ENCODE measurements around the gene OR3A3.
"Not testable (repeated sequence)": the region's sequence is repeated elsewhere in the genome, so short reads cannot be mapped to it uniquely, and the experiment has no call there.

Gene OR3A3

GRCh38 chr17:3389791-3390190, 21.4 kb upstream of the OR3A3 start:
- ATAC-seq (ENCODE audit: low read depth) (no peak), DNase-seq (ENCODE audit: low spot score) (no peak)
- no peaks in the 10 kb centered on the region for H3K4me1 ChIP-seq (ENCODE audit: insufficient read depth, poor library complexity, severe bottlenecking)
- H3K36me3 ChIP-seq (ENCODE audit: low read depth): no peaks in the 10 kb centered on the region
- no peak overlapping the region for H3K4me3 ChIP-seq (ENCODE audit: severe bottlenecking)
- peaks cover 2% of the 10 kb centered on the region for H3K9me3 ChIP-seq (ENCODE audit: severe bottlenecking)
- no peaks in the 10 kb centered on the region for H3K27me3 ChIP-seq (ENCODE audit: insufficient read depth, poor library complexity, severe bottlenecking)
- TF ChIP-seq CTCF (IDR thresholded peaks at IDR 0.05; ENCODE audit: poor library complexity, severe bottlenecking): no peak
- H3K27ac ChIP-seq (ENCODE audit: poor library complexity, severe bottlenecking): no peak overlapping the region

GRCh38 chr17:3397801-3398200, 13.4 kb upstream of the OR3A3 start:
- DNase-seq (ENCODE audit: low spot score); H3K9me3 ChIP-seq (ENCODE audit: severe bottlenecking); H3K4me3 ChIP-seq (ENCODE audit: severe bottlenecking); H3K36me3 ChIP-seq (ENCODE audit: low read depth); ATAC-seq (ENCODE audit: low read depth); H3K4me1 ChIP-seq (ENCODE audit: insufficient read depth, poor library complexity, severe bottlenecking); H3K27me3 ChIP-seq (ENCODE audit: insufficient read depth, poor library complexity, severe bottlenecking); H3K27ac ChIP-seq (ENCODE audit: poor library complexity, severe bottlenecking): not testable (repeated sequence)

GRCh38 chr17:3398310-3398709, 12.9 kb upstream of the OR3A3 start, which contains the start of gene OR1E1:
TSS of gene OR1E1 (minus strand) at chr17:3398410. CDS start at chr17:3398410, 0 bp downstream.
- no peaks in the 10 kb centered on the region for H3K36me3 ChIP-seq (ENCODE audit: low read depth)
- no peaks in the 10 kb centered on the region for H3K9me3 ChIP-seq (ENCODE audit: severe bottlenecking)
- H3K4me1 ChIP-seq (ENCODE audit: insufficient read depth, poor library complexity, severe bottlenecking): no peaks in the 10 kb centered on the region
- no peak for TF ChIP-seq CTCF (IDR thresholded peaks at IDR 0.05; ENCODE audit: poor library complexity, severe bottlenecking)
- ATAC-seq (ENCODE audit: low read depth) (no peak), DNase-seq (ENCODE audit: low spot score) (no peak)
- H3K27me3 ChIP-seq (ENCODE audit: insufficient read depth, poor library complexity, severe bottlenecking): peaks cover 3% of the 10 kb centered on the region
- no peak within 1 kb of the TSS for H3K4me3 ChIP-seq (ENCODE audit: severe bottlenecking)
- H3K27ac ChIP-seq (ENCODE audit: poor library complexity, severe bottlenecking): no peak within 1 kb of the TSS

- Histone ChIP-seq H3K4me3 (ENCODE audit: severe bottlenecking) (no peak overlapping the region), H3K9me3 (ENCODE audit: severe bottlenecking) (no peaks in the 10 kb centered on the region), H3K36me3 (ENCODE audit: low read depth) (no peaks in the 10 kb centered on the region), H3K27me3 (ENCODE audit: insufficient read depth, poor library complexity, severe bottlenecking) (peaks cover 3% of the 10 kb centered on the region), H3K27ac (ENCODE audit: poor library complexity, severe bottlenecking) (no peak overlapping the region), H3K4me1 (ENCODE audit: insufficient read depth, poor library complexity, severe bottlenecking) (no peaks in the 10 kb centered on the region)
- ATAC-seq (ENCODE audit: low read depth) (no peak), DNase-seq (ENCODE audit: low spot score) (no peak)
- no peak for TF ChIP-seq CTCF (IDR thresholded peaks at IDR 0.05; ENCODE audit: poor library complexity, severe bottlenecking)
These were observed 11.1 kb upstream of the OR3A3 start for GRCh38 chr17:3400055-3400454.

GRCh38 chr17:3401786-3402185, 9.4 kb upstream of the OR3A3 start:
- no peak for DNase-seq (ENCODE audit: low spot score)
- Histone ChIP-seq H3K4me1 (ENCODE audit: insufficient read depth, poor library complexity, severe bottlenecking) (no peaks in the 10 kb centered on the region), H3K27ac (ENCODE audit: poor library complexity, severe bottlenecking) (no peak overlapping the region), H3K27me3 (ENCODE audit: insufficient read depth, poor library complexity, severe bottlenecking) (peaks cover 3% of the 10 kb centered on the region), H3K4me3 (ENCODE audit: severe bottlenecking) (no peak overlapping the region), H3K36me3 (ENCODE audit: low read depth) (no peaks in the 10 kb centered on the region), H3K9me3 (ENCODE audit: severe bottlenecking) (no peaks in the 10 kb centered on the region)
- no peak for TF ChIP-seq CTCF (IDR thresholded peaks at IDR 0.05; ENCODE audit: poor library complexity, severe bottlenecking)
- ATAC-seq (ENCODE audit: low read depth): no peak

- H3K27me3 ChIP-seq (ENCODE audit: insufficient read depth, poor library complexity, severe bottlenecking); H3K9me3 ChIP-seq (ENCODE audit: severe bottlenecking); ATAC-seq (ENCODE audit: low read depth); H3K4me1 ChIP-seq (ENCODE audit: insufficient read depth, poor library complexity, severe bottlenecking); H3K4me3 ChIP-seq (ENCODE audit: severe bottlenecking); H3K27ac ChIP-seq (ENCODE audit: poor library complexity, severe bottlenecking); H3K36me3 ChIP-seq (ENCODE audit: low read depth); DNase-seq (ENCODE audit: low spot score): not testable (repeated sequence)
These were observed 7.3 kb upstream of the OR3A3 start for GRCh38 chr17:3403856-3404255.

- not testable (repeated sequence) for H3K9me3 ChIP-seq (ENCODE audit: severe bottlenecking); H3K4me3 ChIP-seq (ENCODE audit: severe bottlenecking); H3K27me3 ChIP-seq (ENCODE audit: insufficient read depth, poor library complexity, severe bottlenecking); H3K4me1 ChIP-seq (ENCODE audit: insufficient read depth, poor library complexity, severe bottlenecking); ATAC-seq (ENCODE audit: low read depth); H3K27ac ChIP-seq (ENCODE audit: poor library complexity, severe bottlenecking); DNase-seq (ENCODE audit: low spot score); H3K36me3 ChIP-seq (ENCODE audit: low read depth)
These were observed 1.0 kb downstream of the OR3A3 start for GRCh38 chr17:3412216-3412615.
